H1 (cell line): ENCODE data around the gene PRPS1. TPM values are rescaled to one million over a fixed set of nuclear protein-coding genes. Genes with fewer than 3 reads are reported as not detected.

ENCODE experiments used
- CTCF ChIA-PET: fragments of 300-600 bp; sonication (Branson Sonifier 250); formaldehyde crosslinking; loops from one replicate; lab custom pipeline; 2021; ENCODE audit not compliant: partially characterized antibody; lab: Charles Lee
- POLR2A ChIA-PET: fragments of 300-600 bp; sonication (Branson Sonifier 250); formaldehyde crosslinking; loops from one replicate; lab custom pipeline; 2021; ENCODE audit warnings: inconsistent platforms; ENCODE audit not compliant: partially characterized antibody; lab: Charles Lee
- DNase-seq, 2 experiments: peaks; one replicate each; pipeline versions ENCODE4 v3.0.0 to v3.0.0-alpha.2; 2010 to 2022; ENCODE audit warnings: low spot score in 2 of 2, low read depth in 1 of 2, mixed read lengths in 1 of 2
- FAIRE-seq: peaks from 2 replicates; lab custom pipeline; 2011; peaks lifted over from hg19 to GRCh38; lab: Jason Lieb, UNC
- H2AFZ ChIP-seq: 2 replicates; pipeline ENCODE4 v1.8.1; 2012; ENCODE audit warnings: low read length, inconsistent platforms
- H2AK5ac ChIP-seq: 2 replicates; pipeline ENCODE4 v1.6.1; 2013; ENCODE audit warnings: low read depth, low read length
- H2BK120ac ChIP-seq: replicated peaks from 2 replicates; pipeline ENCODE3; 2013; ENCODE audit warnings: low read depth, low read length, inconsistent platforms
- H2BK12ac ChIP-seq: 2 replicates; pipeline ENCODE4 v1.6.1; 2013; ENCODE audit warnings: low read depth, low read length
- H2BK15ac ChIP-seq: 2 replicates; pipeline ENCODE4 v1.6.1; 2013; ENCODE audit warnings: low read length
- H2BK20ac ChIP-seq: 2 replicates; pipeline ENCODE4 v1.6.1; 2013; ENCODE audit warnings: low read length
- H2BK5ac ChIP-seq: 2 replicates; pipeline ENCODE4 v1.6.1; 2013; ENCODE audit warnings: low read depth, low read length
- H3K14ac ChIP-seq: 2 replicates; pipeline ENCODE4 v1.6.1; 2013; ENCODE audit warnings: inconsistent platforms; ENCODE audit not compliant: insufficient read length
- H3K18ac ChIP-seq: 2 replicates; pipeline ENCODE4 v1.6.1; 2013; ENCODE audit warnings: low read length; ENCODE audit errors: extremely low read depth
- H3K23ac ChIP-seq: 2 replicates; pipeline ENCODE4 v1.6.1; 2013; ENCODE audit warnings: inconsistent platforms; ENCODE audit not compliant: insufficient read length
- H3K23me2 ChIP-seq: 2 replicates; pipeline ENCODE4 v1.6.1; 2013; ENCODE audit warnings: low read depth, low read length
- H3K27ac ChIP-seq: 2 replicates; pipeline ENCODE4 v1.6.1; 2011; ENCODE audit warnings: low read depth, low read length, inconsistent platforms
- H3K27me3 ChIP-seq, 4 experiments: replicated peaks in 1 of 4; 1 replicate in 1 of 4; 2 replicates in 3 of 4; pipeline versions ENCODE4 v1.6.1 to v1.8.1; 2011 to 2013; ENCODE audit warnings: low read length in 3 of 4, mild to moderate bottlenecking in 3 of 4, inconsistent platforms in 2 of 4, mixed read lengths in 2 of 4, moderate library complexity in 1 of 4; ENCODE audit not compliant: control insufficient read depth in 3 of 4, insufficient read depth in 3 of 4; ENCODE audit errors: extremely low read depth in 1 of 4
- H3K36me3 ChIP-seq, 4 experiments: 2 replicates each; pipeline versions ENCODE4 v1.6.1 to v1.8.1; 2011 to 2013; ENCODE audit warnings: mild to moderate bottlenecking in 4 of 4, low read length in 3 of 4, moderate library complexity in 2 of 4, control low read depth in 1 of 4, inconsistent platforms in 1 of 4; ENCODE audit not compliant: insufficient read depth in 4 of 4, control insufficient read depth in 2 of 4
- H3K4ac ChIP-seq: replicated peaks from 2 replicates; pipeline ENCODE3; 2013; ENCODE audit warnings: low read length, low read depth, mixed read lengths, inconsistent platforms; ENCODE audit not compliant: insufficient read length
- H3K4me1 ChIP-seq, 4 experiments: replicated peaks in 1 of 4; 1 replicate in 1 of 4; 2 replicates in 3 of 4; pipeline versions ENCODE4 v1.6.1 to v1.8.1; 2011 to 2013; ENCODE audit warnings: low read length in 3 of 4, inconsistent platforms in 2 of 4, mixed read lengths in 1 of 4; ENCODE audit not compliant: insufficient read depth in 4 of 4, control insufficient read depth in 3 of 4
- H3K4me2 ChIP-seq, 2 experiments: 2 replicates each; pipeline versions ENCODE4 v1.6.1 to v1.8.1; 2011 to 2013; ENCODE audit warnings: low read depth in 2 of 2, low read length in 2 of 2, control low read depth in 1 of 2, inconsistent platforms in 1 of 2, mild to moderate bottlenecking in 1 of 2; ENCODE audit not compliant: insufficient read depth in 1 of 2
- H3K4me3 ChIP-seq, 4 experiments: fragments of 200-600, 300-600 bp in 1 of 4; sonication (generic), shearing (Covaris generic), sonication (Bioruptor Twin) in 1 of 4; 2 replicates each; pipeline versions ENCODE4 v1.5.1 to v1.8.1; 2011 to 2016; ENCODE audit warnings: low read length in 4 of 4, low read depth in 3 of 4, control low read depth in 2 of 4, inconsistent platforms in 2 of 4, mild to moderate bottlenecking in 2 of 4, mixed read lengths in 1 of 4, moderate library complexity in 1 of 4; ENCODE audit not compliant: insufficient read depth in 2 of 4; ENCODE audit errors: extremely low read depth in 1 of 4
- H3K56ac ChIP-seq: replicated peaks from 2 replicates; pipeline ENCODE3; 2013; ENCODE audit warnings: low read depth, mild to moderate bottlenecking, mixed read lengths, low read length, inconsistent platforms; ENCODE audit not compliant: insufficient read length
- H3K79me1 ChIP-seq: 2 replicates; pipeline ENCODE4 v1.6.1; 2013; ENCODE audit warnings: low read depth, low read length, control low read depth
- H3K79me2 ChIP-seq, 2 experiments: 2 replicates each; pipeline versions ENCODE4 v1.6.1 to v1.8.1; 2012 to 2013; ENCODE audit warnings: low read length in 2 of 2, mild to moderate bottlenecking in 2 of 2, inconsistent platforms in 1 of 2; ENCODE audit not compliant: insufficient read depth in 2 of 2, control insufficient read depth in 1 of 2
- H3K9ac ChIP-seq, 4 experiments: replicated peaks in 1 of 4; 1 replicate in 1 of 4; 2 replicates in 3 of 4; pipeline versions ENCODE4 v1.6.1 to v1.8.1; 2011 to 2013; ENCODE audit warnings: low read depth in 3 of 4, low read length in 3 of 4, control low read depth in 2 of 4, mild to moderate bottlenecking in 2 of 4, moderate library complexity in 2 of 4, inconsistent platforms in 1 of 4; ENCODE audit errors: extremely low read depth in 1 of 4
- H3K9me3 ChIP-seq, 2 experiments: 2 replicates each; pipeline versions ENCODE4 v1.6.1 to v1.8.1; 2012 to 2013; ENCODE audit warnings: mild to moderate bottlenecking in 2 of 2, moderate library complexity in 2 of 2, control low read depth in 1 of 2, inconsistent platforms in 1 of 2, low read depth in 1 of 2, low read length in 1 of 2, mixed read lengths in 1 of 2; ENCODE audit not compliant: insufficient read depth in 2 of 2
- H4K20me1 ChIP-seq, 2 experiments: replicated peaks in 1 of 2; 2 replicates each; pipeline versions ENCODE3 to v1.8.1; 2011 to 2013; ENCODE audit warnings: inconsistent platforms in 2 of 2, low read length in 2 of 2, mild to moderate bottlenecking in 1 of 2; ENCODE audit not compliant: insufficient read depth in 2 of 2, control insufficient read depth in 1 of 2
- H4K5ac ChIP-seq: 2 replicates; pipeline ENCODE4 v1.6.1; 2013; ENCODE audit warnings: low read length, low read depth, mixed read lengths, inconsistent platforms; ENCODE audit not compliant: insufficient read length
- H4K8ac ChIP-seq: 2 replicates; pipeline ENCODE4 v1.8.0; 2013; ENCODE audit warnings: mild to moderate bottlenecking, moderate library complexity, low read length, inconsistent platforms; ENCODE audit not compliant: insufficient read depth; ENCODE audit errors: extremely low read depth
- H4K91ac ChIP-seq: replicated peaks from 2 replicates; pipeline ENCODE3; 2013; ENCODE audit warnings: low read length, mixed read lengths, inconsistent platforms; ENCODE audit not compliant: insufficient read length
- CHD2 ChIP-seq: IDR thresholded peaks from 2 replicates; pipeline ENCODE4 v1.6.1; 2012; ENCODE audit warnings: low read length, improper control_type of control experiment
- EZH2 ChIP-seq: fragments of 200-600 bp; sonication (generic); IDR thresholded peaks from 2 replicates; pipeline ENCODE4 v1.7.1; 2012; ENCODE audit warnings: low read depth, mild to moderate bottlenecking, moderate library complexity, low read length, inconsistent platforms; ENCODE audit not compliant: severe bottlenecking
- GTF2F1 ChIP-seq: IDR thresholded peaks from 2 replicates; pipeline ENCODE4 v1.6.1; 2012; ENCODE audit warnings: low read depth, low read length, improper control_type of control experiment, borderline replicate concordance
- KDM4A ChIP-seq: IDR thresholded peaks from one replicate; pipeline ENCODE4 v1.7.1; 2012; ENCODE audit warnings: low read depth, mild to moderate bottlenecking, moderate library complexity, low read length, inconsistent platforms; ENCODE audit not compliant: severe bottlenecking
- NANOG ChIP-seq: IDR thresholded peaks from 2 replicates; pipeline ENCODE4 v1.6.1; 2011; ENCODE audit warnings: low read length, low read depth, mild to moderate bottlenecking, inconsistent platforms; ENCODE audit not compliant: insufficient read depth, poor library complexity, severe bottlenecking
- RAD21 ChIP-seq, 2 experiments: IDR thresholded peaks in 1 of 2; conservative IDR thresholded peaks in 1 of 2; 2 replicates each; pipeline ENCODE4 v1.6.1; 2011; ENCODE audit warnings: low read depth in 2 of 2, low read length in 2 of 2, improper control_type of control experiment in 1 of 2, inconsistent platforms in 1 of 2, mild to moderate bottlenecking in 1 of 2, moderate library complexity in 1 of 2
- RNF2 ChIP-seq: fragments of 200-900, 300-1000 bp; sonication (generic); IDR thresholded peaks from 2 replicates; pipeline ENCODE4 v1.7.1; 2016; ENCODE audit warnings: borderline replicate concordance, low read depth, mild to moderate bottlenecking, antibody characterized with exemption, low read length; ENCODE audit not compliant: poor library complexity, severe bottlenecking; ENCODE audit errors: missing control alignments
- RXRA ChIP-seq: IDR thresholded peaks from 2 replicates; pipeline ENCODE4 v1.6.1; 2011; ENCODE audit warnings: low read depth, mild to moderate bottlenecking, low read length, moderate library complexity; ENCODE audit not compliant: insufficient read depth
- SAP30 ChIP-seq: fragments of 300-600 bp; sonication (generic); IDR thresholded peaks from 2 replicates; pipeline ENCODE4 v1.7.1; 2012; ENCODE audit warnings: low read length, moderate library complexity, mild to moderate bottlenecking, inconsistent platforms; ENCODE audit not compliant: insufficient read depth, insufficient replicate concordance
- TBP ChIP-seq: IDR thresholded peaks from 2 replicates; pipeline ENCODE4 v1.6.1; 2011; ENCODE audit warnings: low read depth, low read length, improper control_type of control experiment
- TEAD4 ChIP-seq: IDR thresholded peaks from 2 replicates; pipeline ENCODE4 v1.6.1; 2012; ENCODE audit warnings: low read depth, low read length, inconsistent platforms, mixed read lengths
- ZNF274 ChIP-seq: IDR thresholded peaks from 2 replicates; pipeline ENCODE4 v1.7.0; 2012; ENCODE audit warnings: low read length, borderline replicate concordance; ENCODE audit errors: extremely low read depth
- WGBS, 2 experiments: shearing (Covaris generic) in 1 of 2; methylation state at CpG; one replicate each; pipeline versions ENCODE4 v1.1.6 to v1.1.7; 2013 to 2015; ENCODE audit warnings: low lambda C conversion rate in 2 of 2, mixed read lengths in 2 of 2, inconsistent platforms in 1 of 2, low coverage in 1 of 2, missing lambda C conversion rate in 1 of 2; ENCODE audit not compliant: insufficient replicate concordance in 2 of 2, insufficient coverage in 1 of 2, insufficient read length in 1 of 2; ENCODE audit errors: extremely low coverage in 1 of 2, missing lambda C conversion rate in 1 of 2; 5-methylcytosine and 5-hydroxymethylcytosine counted together
- polyA plus RNA-seq, 7 experiments: library from polyadenylated mRNA; depleted of rRNA in 3 of 7; stranded (reverse) in 5 of 7; unstranded in 2 of 7; fragments of >200 nt in 5 of 7; fragments of 200-250 nt in 2 of 7; gene quantifications; 1 replicate in 5 of 7; 2 replicates in 1 of 7; 4 replicates in 1 of 7; pipeline versions ENCODE4 v1.2.1 to v1.2.3, GENCODE V29; 2011 to 2013; ENCODE audit warnings: missing spikeins in 2 of 7, mixed read lengths in 2 of 7
- total RNA-seq: library from RNA; stranded (reverse); fragmentation: NEBNext Ultra II Directional; extraction: Animal tissue kit (Norgen Biotek cat#: 25700); gene quantifications from 2 replicates; pipeline ENCODE4 v1.2.1, GENCODE V29; 2021

PRPS1 gene
- total and polyA plus RNA-seq, 2 of the 8 experiments (the other 6 are each of a cell fraction or from before 2014, with no cell fraction given): 90.1 to 110 TPM

DNA sequence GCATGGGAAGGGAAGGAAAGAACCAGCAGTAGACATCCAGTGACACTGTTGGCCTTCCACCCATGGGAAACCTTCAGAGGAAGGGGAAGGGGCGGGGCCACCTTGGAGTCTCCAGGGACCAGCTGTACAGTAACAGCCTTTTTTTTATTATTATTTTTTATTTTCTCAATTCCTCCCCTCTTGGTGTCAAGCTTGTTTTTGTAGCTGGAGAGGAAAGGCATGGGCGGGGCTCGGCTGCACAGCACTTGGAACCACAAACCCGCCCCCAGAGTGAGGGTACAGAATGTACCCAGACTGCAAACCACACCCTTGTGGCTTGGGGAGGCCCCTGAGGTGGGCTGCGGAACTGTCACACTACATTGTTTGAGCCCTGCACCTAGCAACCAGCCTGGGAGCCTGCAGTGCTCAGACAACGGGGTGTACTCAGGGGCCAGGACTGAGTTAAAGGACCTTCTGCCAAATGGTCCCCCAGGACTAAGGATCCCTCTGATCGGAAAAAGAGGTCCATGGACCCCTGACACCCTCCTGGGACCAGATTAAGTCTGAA, 45.7 kb downstream of the PRPS1 start:
- Histone ChIP-seq H2BK120ac (no peak overlapping the region), H4K8ac (no peak overlapping the region), H3K4me1 (peaks cover 0 to 7% (median 1%) of the 10 kb centered on the region in 4 experiments; a peak in 4 of 7 replicates), H3K27me3 (no peaks in the 10 kb centered on the region), H3K27ac (no peak overlapping the region), H3K4ac (no peak overlapping the region), H3K18ac (no peak overlapping the region), H3K14ac (no peak overlapping the region), H4K20me1 (no peaks in the 10 kb centered on the region), H3K9ac (no peak overlapping the region), H2BK15ac (no peak overlapping the region), H3K79me2 (no peaks in the 10 kb centered on the region), H3K4me3 (no peak overlapping the region), H2AK5ac (no peak overlapping the region), H2BK20ac (no peak overlapping the region), H4K5ac (no peak overlapping the region), H3K23me2 (no peaks in the 10 kb centered on the region), H3K79me1 (no peaks in the 10 kb centered on the region), H2BK5ac (no peak overlapping the region), H3K4me2 (no peak overlapping the region), H3K36me3 (no peaks in the 10 kb centered on the region), H3K9me3 (no peaks in the 10 kb centered on the region), H2BK12ac (no peak overlapping the region), H2AFZ (no peak overlapping the region), H3K56ac (no peak overlapping the region), H3K23ac (no peak overlapping the region), H4K91ac (no peak overlapping the region)
- CTCF ChIA-PET: interaction anchor here (0.6 to 29.5 kb wide), 19 partner anchors 8 to 638 kb away, joined by 3 to 325 read pairs (median 8); partner anchors contain the start of genes NCBP2L and TSC22D3
- TF ChIP-seq RNF2: no peak
- TF ChIP-seq TEAD4: no peak
- TF ChIP-seq CHD2: no peak
- TF ChIP-seq KDM4A: no peak
- no peak for TF ChIP-seq GTF2F1
- TF ChIP-seq EZH2: no peak
- no peak for TF ChIP-seq RAD21 (IDR thresholded peaks at IDR 0.05 in 1 of 2, conservative IDR thresholded peaks at IDR 0.05 in 1 of 2; ENCODE audit: low read depth in 2 of 2, low read length in 2 of 2)
- no peak for TF ChIP-seq TBP
- no peak for TF ChIP-seq NANOG
- no peak for TF ChIP-seq RXRA
- no peak for TF ChIP-seq SAP30
- TF ChIP-seq ZNF274: no peak
- POLR2A ChIA-PET: interaction anchor here (1.2 to 2.0 kb wide), 4 partner anchors 9 to 45 kb away, joined by 3 to 13 read pairs (median 4); no protein-coding TSS in a partner anchor
- FAIRE-seq (no peak), DNase-seq (no peak)
- WGBS, 2 experiments: 74% methylated on average over 5 of the region's 7 CpGs; no CpG with 5 or more reads in 1 of the 2 experiments
